K562 (cell line): ENCODE results near the gene SLC9A1. TPM values are rescaled to one million over a fixed set of nuclear protein-coding genes. Genes with fewer than 3 reads are reported as not detected.

Experiments used
- ATAC-seq: fragments of 200-7000 bp; cut with Tn5 transposase; 3 replicates; pipeline ENCODE4 v1.9.1; 2020; ENCODE audit warnings: moderate library complexity
- BruUV-seq: library from RNA; stranded (reverse); fragments of 400-500 nt; replicated peaks from 2 replicates; lab custom pipeline; 2021; lab: Mats Ljungman, UMichigan
- CTCF ChIA-PET: fragments of 300-600 bp; formaldehyde crosslinking; extraction: SDS; loops from one replicate; lab custom pipeline; 2021; ENCODE audit warnings: low intra/inter-chr PET ratio; lab: Yijun Ruan, JAX
- POLR2A ChIA-PET: fragments of 300-600, 350-650 bp; sonication (Branson Sonifier 250); formaldehyde crosslinking; extraction: SDS; loops from one replicate; lab custom pipeline; 2021; ENCODE audit warnings: antibody characterized with exemption, inconsistent platforms; lab: Yijun Ruan, JAX
- DNase-seq, 4 experiments: peaks; one replicate each; pipeline versions ENCODE4 v3.0.0 to v3.0.0-alpha.2; 2011 to 2018; ENCODE audit warnings: low spot score in 3 of 4, mixed read lengths in 3 of 4; ENCODE audit errors: extremely low read depth in 1 of 4
- FAIRE-seq: peaks from 2 replicates; lab custom pipeline; 2011; peaks lifted over from hg19 to GRCh38; lab: Jason Lieb, UNC
- H2AFZ ChIP-seq: 2 replicates; pipeline ENCODE4 v1.6.0; 2011; ENCODE audit warnings: low read depth, low read length, control low read depth, inconsistent platforms
- H3K27ac ChIP-seq: fragments of 200-600 bp; 3 replicates; pipeline ENCODE4 v1.8.0; 2011; ENCODE audit warnings: low read depth, mild to moderate bottlenecking, control low read depth, inconsistent platforms, low read length, moderate library complexity, mixed read lengths; ENCODE audit errors: extremely low read depth
- H3K27me3 ChIP-seq, 2 experiments: fragments of 300-600 bp in 1 of 2; 2 replicates in 1 of 2; 3 replicates in 1 of 2; pipeline versions ENCODE4 v1.6.0 to v1.8.0; 2011; ENCODE audit warnings: inconsistent platforms in 2 of 2, low read length in 2 of 2, mild to moderate bottlenecking in 1 of 2, mixed read lengths in 1 of 2, moderate library complexity in 1 of 2; ENCODE audit not compliant: control insufficient read depth in 2 of 2, insufficient read depth in 2 of 2
- H3K36me3 ChIP-seq: fragments of 300-600 bp; 3 replicates; pipeline ENCODE4 v1.8.0; 2011; ENCODE audit warnings: mild to moderate bottlenecking, low read length, inconsistent platforms; ENCODE audit not compliant: control insufficient read depth, insufficient read depth
- H3K4me1 ChIP-seq, 2 experiments: fragments of 200-600 bp in 1 of 2; replicated peaks in 1 of 2; 2 replicates in 1 of 2; 3 replicates in 1 of 2; pipeline versions ENCODE4 v1.5.1 to v1.8.0; 2011; ENCODE audit warnings: inconsistent platforms in 2 of 2, low read length in 2 of 2, mild to moderate bottlenecking in 1 of 2, mixed read lengths in 1 of 2, moderate library complexity in 1 of 2; ENCODE audit not compliant: control insufficient read depth in 2 of 2, insufficient read depth in 2 of 2
- H3K4me2 ChIP-seq: 2 replicates; pipeline ENCODE4 v1.6.1; 2011; ENCODE audit warnings: low read length, control low read depth, inconsistent platforms, mixed read lengths; ENCODE audit not compliant: insufficient read depth
- H3K4me3 ChIP-seq: fragments of 200-600 bp; sonication (generic), shearing (Covaris generic); 2 replicates; pipeline ENCODE4 v1.5.1; 2016; ENCODE audit warnings: control low read depth, inconsistent platforms
- H3K79me2 ChIP-seq: fragments of 200-600 bp; 3 replicates; pipeline ENCODE4 v1.8.0; 2011; ENCODE audit warnings: low read length, inconsistent platforms; ENCODE audit not compliant: control insufficient read depth, insufficient read depth
- H3K9ac ChIP-seq, 2 experiments: 2 replicates each; pipeline versions ENCODE4 v1.6.0 to v1.6.1; 2011; ENCODE audit warnings: low read depth in 2 of 2, low read length in 2 of 2, control low read depth in 1 of 2, inconsistent platforms in 1 of 2, mild to moderate bottlenecking in 1 of 2, mixed read lengths in 1 of 2; ENCODE audit not compliant: insufficient read depth in 1 of 2
- H3K9me1 ChIP-seq: one replicate; pipeline ENCODE4 v1.6.0; 2011; ENCODE audit warnings: inconsistent platforms, mild to moderate bottlenecking, low read length, moderate library complexity; ENCODE audit not compliant: control insufficient read depth, insufficient read depth
- H3K9me3 ChIP-seq: replicated peaks from 2 replicates; pipeline ENCODE4 v1.5.1; 2011; ENCODE audit warnings: low read depth, low read length, inconsistent platforms; ENCODE audit not compliant: control insufficient read depth, insufficient read depth
- H4K20me1 ChIP-seq: replicated peaks from 2 replicates; pipeline ENCODE4 v1.6.1; 2011; ENCODE audit warnings: low read length, inconsistent platforms, mixed read lengths; ENCODE audit not compliant: control insufficient read depth, insufficient read depth
- BCOR ChIP-seq: fragments of 450-650 bp; IDR thresholded peaks from 2 replicates; pipeline ENCODE4 v1.6.1; 2016
- CEBPB ChIP-seq: fragments of 450-650 bp; IDR thresholded peaks from 2 replicates; pipeline ENCODE4 v1.6.1; 2016; ENCODE audit warnings: missing genetic modification characterization, missing compliant biosample characterization
- CEBPG ChIP-seq, 3 experiments: fragments of 200-800 bp in 1 of 3; sonication (Bioruptor generic) in 1 of 3; sonication (generic) in 1 of 3; formaldehyde crosslinking in 1 of 3; IDR thresholded peaks in 2 of 3; conservative IDR thresholded peaks in 1 of 3; 2 replicates each; pipeline versions ENCODE4 v1.6.1 to v1.8.0; 2016 to 2022; ENCODE audit warnings: missing compliant biosample characterization in 2 of 3, missing genetic modification characterization in 2 of 3, mild to moderate bottlenecking in 1 of 3, missing genetic modification reagents in 1 of 3
- ELF4 ChIP-seq: fragments of 450-650 bp; formaldehyde crosslinking; IDR thresholded peaks from 2 replicates; pipeline ENCODE4 v1.4.0; 2022; ENCODE audit warnings: missing genetic modification characterization
- FOSL1 ChIP-seq: fragments of 200-800 bp; sonication (Bioruptor generic); conservative IDR thresholded peaks from 2 replicates; pipeline ENCODE4 v1.6.1; 2016; ENCODE audit warnings: missing genetic modification characterization, missing compliant biosample characterization
- HBP1 ChIP-seq: fragments of 450-650 bp; formaldehyde crosslinking; IDR thresholded peaks from 2 replicates; pipeline ENCODE4 v1.4.0; 2022; ENCODE audit warnings: missing genetic modification characterization
- HDAC1 ChIP-seq, 2 experiments: fragments of 450-650 bp; IDR thresholded peaks; 2 replicates each; pipeline ENCODE4 v1.6.1; 2016 to 2017; ENCODE audit warnings: inconsistent platforms in 1 of 2, mild to moderate bottlenecking in 1 of 2, moderate library complexity in 1 of 2
- PKNOX1 ChIP-seq: fragments of 450-650 bp; IDR thresholded peaks from 2 replicates; pipeline ENCODE4 v1.6.1; 2016
- RBM39 ChIP-seq: fragments of 200-400 bp; formaldehyde crosslinking; optimal IDR thresholded peaks from 2 replicates; pipeline ENCODE3; 2018; ENCODE audit warnings: low read depth, low read length
- SIRT6 ChIP-seq: IDR thresholded peaks from one replicate; pipeline ENCODE4 v1.6.1; 2012; ENCODE audit warnings: low read depth, mild to moderate bottlenecking, control low read depth, inconsistent platforms, low read length, moderate library complexity
- SPI1 ChIP-seq: IDR thresholded peaks from 2 replicates; pipeline ENCODE4 v1.6.1; 2011; ENCODE audit warnings: low read depth, low read length, control low read depth, borderline replicate concordance
- ZFP36 ChIP-seq: fragments of 150-350 bp; IDR thresholded peaks from 2 replicates; pipeline ENCODE4 v1.6.1; 2018; ENCODE audit warnings: low read length, low read depth; ENCODE audit not compliant: partially characterized antibody
- ZFX ChIP-seq: sonication (generic); formaldehyde crosslinking; IDR thresholded peaks from 2 replicates; pipeline ENCODE4 v1.8.0; 2022; ENCODE audit warnings: mild to moderate bottlenecking, missing genetic modification reagents, moderate library complexity
- ZNF232 ChIP-seq: sonication (generic); formaldehyde crosslinking; IDR thresholded peaks from 2 replicates; pipeline ENCODE4 v1.8.0; 2022; ENCODE audit warnings: mild to moderate bottlenecking, missing genetic modification reagents
- in situ Hi-C: fragments of 300-500 bp; cut with MboI; formaldehyde crosslinking; loops from 4 replicates; pipeline ENCODE4 v1.15.0; 2018; ENCODE audit warnings: inconsistent platforms, mixed read lengths
- intact Hi-C: fragments of 100-400 bp; cut with micrococcal nuclease; formaldehyde crosslinking; loops from 2 replicates; pipeline ENCODE4 v1.14.2; 2022
- polyA plus RNA-seq, 8 experiments: library from polyadenylated mRNA; depleted of rRNA in 4 of 8; stranded (reverse) in 5 of 8; unstranded in 3 of 8; fragments of >200 nt; fragmentation: Nextera tagmentation in 2 of 8; fragmentation: Illumina TruSeq in 1 of 8; extraction: Ambion mirVana in 2 of 8; extraction: Trizol in 1 of 8; gene quantifications; 2 replicates each; pipeline versions ENCODE4 v1.2.1 to v1.2.3, GENCODE V29; 2011 to 2014; ENCODE audit warnings: inconsistent platforms in 1 of 8, missing spikeins in 1 of 8
- total RNA-seq, 7 experiments: library from RNA; depleted of rRNA in 6 of 7; stranded (reverse); fragments of >200 nt in 6 of 7; fragmentation: Illumina TruSeq in 2 of 7; extraction: Trizol in 2 of 7; gene quantifications; 2 replicates each; pipeline versions ENCODE4 v1.2.1 to v1.2.3, GENCODE V29; 2011 to 2021; ENCODE audit warnings: low replicate concordance in 1 of 7

SLC9A1 gene
- total and polyA plus RNA-seq, 9 of the 15 experiments (the other 6 are each of a cell fraction or from before 2014, with no cell fraction given): 0.59 to 14.4 (median 2.0) TPM

DNA sequence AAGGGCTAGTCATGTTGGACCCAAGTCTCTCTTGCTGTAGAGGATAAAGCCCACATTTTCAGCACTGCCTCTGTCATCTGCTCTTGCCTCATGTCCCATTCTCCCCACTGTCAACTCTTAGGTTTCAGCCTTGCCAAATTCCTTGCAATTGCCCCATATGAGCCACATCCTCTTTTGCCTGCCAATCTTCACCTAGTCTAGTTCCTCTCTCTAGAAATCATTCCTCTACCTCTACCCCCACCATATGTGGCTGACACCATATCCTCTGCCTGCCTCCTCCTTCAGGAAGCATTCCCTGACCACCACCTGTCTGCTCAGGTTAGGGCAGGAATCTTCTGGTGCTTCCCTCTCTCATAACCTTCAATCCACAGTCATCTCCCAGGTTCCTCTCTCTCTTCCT is 38.2 kb downstream of the SLC9A1 start:
- Histone ChIP-seq H3K4me3 (no peak overlapping the region), H3K4me1 (peaks cover 34 to 43% of the 10 kb centered on the region in 2 experiments), H3K36me3 (peaks cover 8% of the 10 kb centered on the region), H3K9me1 (peaks cover 4% of the 10 kb centered on the region), H4K20me1 (peaks cover 27% of the 10 kb centered on the region), H3K79me2 (no peaks in the 10 kb centered on the region), H3K27ac (no peak overlapping the region), H2AFZ (no peak overlapping the region), H3K27me3 (no peaks in the 10 kb centered on the region), H3K4me2 (no peak overlapping the region), H3K9ac (no peak overlapping the region), H3K9me3 (no peaks in the 10 kb centered on the region)
- POLR2A ChIA-PET: interaction anchor here (0.6 to 10.5 kb wide), 5 partner anchors 25 to 317 kb away, joined by 3 to 107 read pairs (median 4); partner anchors contain the start of gene SLC9A1
- TF ChIP-seq ZNF232 (CRISPR knock-in tag): no peak
- no peak for TF ChIP-seq FOSL1 (tag)
- peak; percentile 53; the same call in 1 of the 2 replicates for TF ChIP-seq ELF4 (CRISPR knock-in tag)
- TF ChIP-seq HBP1 (CRISPR knock-in tag): 0 out of 2 replicates have a peak, but pooled peaks have one; percentile 43
- no peak for TF ChIP-seq RBM39
- no peak for TF ChIP-seq SIRT6
- peak; percentile 65; the same call in 1 of the 2 replicates for TF ChIP-seq SPI1
- TF ChIP-seq CEBPB: peak; percentile 62
- peak; percentile 93 for TF ChIP-seq ZFP36
- peak in 1 of 2 experiments; percentile 44; a peak in 1 of 4 replicates for TF ChIP-seq HDAC1 (IDR thresholded peaks at IDR 0.05)
- no peak for TF ChIP-seq CEBPG (CRISPR knock-in tag; IDR thresholded peaks at IDR 0.05)
- peak in 1 of 2 experiments; percentile 29; a peak in 1 of 4 replicates for TF ChIP-seq CEBPG (tag; conservative IDR thresholded peaks at IDR 0.05 in 1 of 2, IDR thresholded peaks at IDR 0.05 in 1 of 2)
- peak; percentile 73 for TF ChIP-seq PKNOX1
- 0 out of 2 replicates have a peak, but pooled peaks have one; percentile 37 for TF ChIP-seq BCOR
- TF ChIP-seq ZFX (CRISPR knock-in tag): no peak
- DNase-seq (no peak), FAIRE-seq (no peak), ATAC-seq (no peak)
- in situ Hi-C loops: loop anchor here (25.0 kb wide), 1 partner anchor 496 kb away; the partner anchor contains the start of gene AHDC1
- CTCF ChIA-PET: no interaction called here
- BruUV-seq: no TSS peak
- intact Hi-C loops: no loop called here
